Measurements from ENCODE around the gene CHN2. TPM values are rescaled to one million over a fixed set of nuclear protein-coding genes. Genes with fewer than 3 reads are reported as not detected.

CHN2 gene
- total RNA-seq, 1 donor from 2014 or later = 8.0 TPM

DNA sequence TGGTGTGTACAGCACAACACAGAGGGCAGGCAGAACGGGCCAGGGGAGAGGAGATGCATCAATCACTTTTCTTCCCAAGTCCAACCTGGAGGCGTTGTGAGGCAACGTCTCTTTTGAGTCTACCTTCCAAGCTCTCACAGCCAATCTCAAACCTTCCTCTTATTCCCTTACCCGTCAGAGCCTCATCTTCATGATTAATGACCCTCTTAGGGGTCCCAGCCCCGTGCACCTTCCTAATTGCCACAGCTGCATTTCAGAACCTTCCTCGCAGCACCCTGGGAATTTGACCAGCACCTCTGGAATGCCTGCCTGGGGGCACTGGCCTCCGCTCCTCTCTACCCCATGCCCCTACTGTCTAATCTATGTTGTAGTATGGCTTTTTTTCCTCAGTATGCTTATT, 199.7 kb downstream of the CHN2 start:
- no peak overlapping the region for H3K27ac Mint-ChIP-seq
- no peak for DNase-seq (ENCODE audit: low spot score in 2 of 2, unreplicated experiment in 2 of 2)

DNA sequence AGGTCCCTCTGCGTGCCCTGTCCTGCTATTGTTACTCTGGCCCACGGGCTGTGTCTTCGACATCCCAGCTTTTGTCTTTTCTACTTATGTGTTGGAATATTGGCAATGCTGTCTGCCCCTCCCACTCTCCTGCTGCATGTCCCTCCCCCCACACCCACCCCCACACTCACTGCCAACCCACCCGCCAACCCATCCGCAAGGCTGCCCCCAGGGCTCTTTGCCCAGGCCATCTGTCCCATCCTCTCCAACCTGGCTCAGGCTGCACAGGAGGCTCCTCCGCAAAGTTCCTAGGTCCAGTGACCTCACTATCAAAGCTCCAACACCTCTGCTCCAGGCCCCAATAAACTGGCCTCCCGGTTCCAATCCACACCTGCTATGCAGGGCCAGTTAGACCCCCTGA, 202.0 kb downstream of the CHN2 start:
- no peak for DNase-seq (ENCODE audit: low spot score in 2 of 2, unreplicated experiment in 2 of 2)
- Mint-ChIP-seq H3K9me3 (no peaks in the 10 kb centered on the region), H3K36me3 (peaks cover 5% of the 10 kb centered on the region)

More for the DNA sequence above, 199.7 kb downstream of the CHN2 start:
- Mint-ChIP-seq H3K9me3 (no peaks in the 10 kb centered on the region), H3K36me3 (peaks cover 2% of the 10 kb centered on the region), H3K4me1 (peaks cover 2% of the 10 kb centered on the region), H3K27me3 (ENCODE audit: low read depth) (peaks cover 1% of the 10 kb centered on the region), H3K4me3 (no peak overlapping the region)
- TF ChIP-seq, protein P1, sequence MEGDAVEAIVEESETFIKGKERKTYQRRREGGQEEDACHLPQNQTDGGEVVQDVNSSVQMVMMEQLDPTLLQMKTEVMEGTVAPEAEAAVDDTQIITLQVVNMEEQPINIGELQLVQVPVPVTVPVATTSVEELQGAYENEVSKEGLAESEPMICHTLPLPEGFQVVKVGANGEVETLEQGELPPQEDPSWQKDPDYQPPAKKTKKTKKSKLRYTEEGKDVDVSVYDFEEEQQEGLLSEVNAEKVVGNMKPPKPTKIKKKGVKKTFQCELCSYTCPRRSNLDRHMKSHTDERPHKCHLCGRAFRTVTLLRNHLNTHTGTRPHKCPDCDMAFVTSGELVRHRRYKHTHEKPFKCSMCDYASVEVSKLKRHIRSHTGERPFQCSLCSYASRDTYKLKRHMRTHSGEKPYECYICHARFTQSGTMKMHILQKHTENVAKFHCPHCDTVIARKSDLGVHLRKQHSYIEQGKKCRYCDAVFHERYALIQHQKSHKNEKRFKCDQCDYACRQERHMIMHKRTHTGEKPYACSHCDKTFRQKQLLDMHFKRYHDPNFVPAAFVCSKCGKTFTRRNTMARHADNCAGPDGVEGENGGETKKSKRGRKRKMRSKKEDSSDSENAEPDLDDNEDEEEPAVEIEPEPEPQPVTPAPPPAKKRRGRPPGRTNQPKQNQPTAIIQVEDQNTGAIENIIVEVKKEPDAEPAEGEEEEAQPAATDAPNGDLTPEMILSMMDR (IDR thresholded peaks at IDR 0.05; ENCODE audit: unreplicated experiment) = no peak

DNA sequence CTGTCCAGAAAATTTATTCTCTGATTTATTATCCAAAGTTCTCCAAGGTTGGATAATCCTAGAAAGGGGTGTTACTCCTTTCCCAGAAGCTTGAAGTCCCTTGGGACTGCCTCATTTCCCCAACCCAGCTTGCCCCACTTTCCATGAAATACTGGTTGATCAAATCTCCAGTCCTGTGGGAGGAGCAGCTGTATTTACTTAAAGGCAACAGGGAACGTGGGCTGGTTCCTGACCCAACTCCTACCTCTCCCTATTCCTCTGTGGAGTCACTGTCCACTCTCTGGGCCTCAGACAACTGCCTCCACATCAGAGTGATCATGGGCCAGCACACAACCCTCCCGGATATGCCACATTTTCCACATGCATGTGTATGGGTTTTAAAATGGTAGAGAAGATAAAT, 202.8 kb downstream of the CHN2 start:
- H3K4me3 Mint-ChIP-seq = no peak overlapping the region
- no peaks in the 10 kb centered on the region for H3K9me3 Mint-ChIP-seq
- peaks cover 5% of the 10 kb centered on the region for H3K36me3 Mint-ChIP-seq
- peaks cover 5% of the 10 kb centered on the region for H3K4me1 Mint-ChIP-seq
- H3K27ac Mint-ChIP-seq = no peak overlapping the region
- TF ChIP-seq, protein P1 (IDR thresholded peaks at IDR 0.05; ENCODE audit: unreplicated experiment) = no peak
- no peaks in the 10 kb centered on the region for H3K27me3 Mint-ChIP-seq (ENCODE audit: low read depth)
- DNase-seq (ENCODE audit: low spot score in 2 of 2, unreplicated experiment in 2 of 2) = no peak

More for the DNA sequence above, 202.0 kb downstream of the CHN2 start:
- Mint-ChIP-seq H3K27me3 (ENCODE audit: low read depth) (no peaks in the 10 kb centered on the region), H3K4me1 (peaks cover 2% of the 10 kb centered on the region), H3K4me3 (no peak overlapping the region), H3K27ac (no peak overlapping the region)
- TF ChIP-seq, protein P1 (IDR thresholded peaks at IDR 0.05; ENCODE audit: unreplicated experiment) = no peak

DNA sequence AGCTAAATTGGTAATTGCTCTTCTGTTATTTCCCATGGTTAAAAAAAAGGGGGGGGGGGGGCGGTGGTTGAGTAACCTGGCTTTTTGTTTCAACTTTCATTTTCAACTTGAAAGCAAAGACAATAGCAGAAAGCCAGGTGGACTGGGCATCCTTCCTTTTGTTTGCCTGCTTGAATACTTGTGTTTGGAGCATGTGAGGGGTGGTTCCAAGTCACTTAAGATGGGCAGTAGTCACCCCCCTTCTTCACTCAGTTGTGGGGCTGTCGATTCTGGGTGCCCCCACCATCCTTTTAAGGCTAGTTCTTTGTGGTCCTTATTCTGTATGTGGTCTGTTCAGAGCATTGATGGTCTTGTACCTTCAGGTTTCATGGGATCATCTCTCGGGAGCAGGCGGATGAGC, 203.4 kb downstream of the CHN2 start:
- Mint-ChIP-seq H3K36me3 (peaks cover 5% of the 10 kb centered on the region), H3K27ac (no peak overlapping the region), H3K4me1 (peaks cover 7% of the 10 kb centered on the region), H3K9me3 (no peaks in the 10 kb centered on the region), H3K4me3 (no peak overlapping the region), H3K27me3 (ENCODE audit: low read depth) (no peaks in the 10 kb centered on the region)
- TF ChIP-seq, protein P1 (IDR thresholded peaks at IDR 0.05; ENCODE audit: unreplicated experiment) = no peak
- DNase-seq (ENCODE audit: low spot score in 2 of 2, unreplicated experiment in 2 of 2) = no peak

DNA sequence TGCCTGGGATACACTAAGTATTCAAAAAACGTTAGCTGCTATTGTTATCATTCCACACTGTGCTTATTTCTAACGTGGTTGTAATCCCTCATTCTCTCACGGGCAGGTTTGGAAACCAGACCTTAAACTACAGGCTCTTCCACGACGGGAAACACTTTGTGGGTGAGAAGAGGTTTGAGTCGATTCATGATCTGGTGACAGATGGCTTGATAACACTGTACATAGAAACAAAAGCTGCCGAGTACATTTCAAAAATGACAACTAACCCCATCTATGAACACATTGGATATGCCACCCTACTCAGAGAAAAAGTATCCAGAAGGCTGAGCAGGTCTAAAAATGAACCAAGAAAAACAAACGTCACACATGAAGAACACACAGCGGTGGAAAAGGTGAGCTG, 205.9 kb downstream of the CHN2 start:
- peaks cover 5% of the 10 kb centered on the region for H3K36me3 Mint-ChIP-seq

More for the DNA sequence above, 205.9 kb downstream of the CHN2 start:
- Mint-ChIP-seq H3K27ac (no peak overlapping the region), H3K27me3 (ENCODE audit: low read depth) (peaks cover 2% of the 10 kb centered on the region), H3K9me3 (no peaks in the 10 kb centered on the region), H3K4me1 (peaks cover 7% of the 10 kb centered on the region), H3K4me3 (no peak overlapping the region)
- no peak for DNase-seq (ENCODE audit: low spot score in 2 of 2, unreplicated experiment in 2 of 2)
- TF ChIP-seq, protein P1 (IDR thresholded peaks at IDR 0.05; ENCODE audit: unreplicated experiment) = no peak
